NCI-H2029 treated with DMSO at 0.1 percent for 48 hours (cell line): Measurements from ENCODE around the gene TUFM.
"Not testable (repeated sequence)": the region's sequence is repeated elsewhere in the genome, so short reads cannot be mapped to it uniquely, and the experiment has no call there.

Experiments used
- DNase-seq: peaks from one replicate; lab custom pipeline; 2025; lab: John Stamatoyannopoulos, UW

Gene TUFM

DNA sequence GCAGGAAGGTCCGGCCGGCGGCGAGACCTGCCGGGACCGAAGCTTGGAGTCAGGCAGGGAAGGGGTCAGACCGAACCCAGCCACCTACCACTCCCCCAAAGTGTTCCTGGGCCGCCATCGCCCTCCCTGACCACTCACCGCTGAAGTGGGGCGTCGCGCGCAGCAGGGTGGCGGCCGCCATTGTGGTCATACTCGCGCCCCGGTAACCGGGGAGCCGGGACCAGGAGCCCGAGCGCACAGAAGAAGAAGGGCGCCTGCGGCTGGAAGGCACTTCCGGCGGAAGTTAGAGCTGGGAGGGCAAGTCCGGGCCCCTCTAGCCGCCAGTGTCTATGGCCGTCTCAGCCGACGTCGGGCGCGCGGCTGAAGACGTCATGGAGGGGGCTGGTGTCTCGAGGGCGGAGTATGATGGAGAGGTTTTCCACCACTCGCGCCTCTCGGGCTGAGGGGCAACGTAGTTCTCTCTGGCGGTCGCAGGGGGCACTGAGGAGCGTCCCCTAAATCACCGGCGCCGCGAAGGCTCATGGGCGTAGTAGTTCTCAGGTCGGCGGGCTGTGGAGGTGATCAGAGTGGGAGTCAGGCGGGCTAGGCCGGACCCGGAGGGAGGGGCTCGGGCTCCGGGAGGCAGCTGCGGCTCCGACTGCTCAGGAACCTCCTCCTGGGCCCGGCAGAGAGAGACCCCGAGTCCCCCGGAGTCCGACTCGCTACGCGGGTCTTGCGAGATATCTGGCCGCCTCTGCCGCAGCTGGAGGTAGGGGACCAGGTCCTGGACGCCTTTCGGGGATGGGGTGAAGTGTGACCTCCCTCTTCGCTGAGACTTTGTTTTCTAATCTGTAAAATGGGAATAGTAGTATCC is at the start of gene TUFM:
Gene TUFM, minus strand, starts transcription at position 269 of the 853 bp plus-strand sequence. Its CDS starts 79 bp downstream, at position 190.
- DNase-seq, result peak; percentile 88

DNA sequence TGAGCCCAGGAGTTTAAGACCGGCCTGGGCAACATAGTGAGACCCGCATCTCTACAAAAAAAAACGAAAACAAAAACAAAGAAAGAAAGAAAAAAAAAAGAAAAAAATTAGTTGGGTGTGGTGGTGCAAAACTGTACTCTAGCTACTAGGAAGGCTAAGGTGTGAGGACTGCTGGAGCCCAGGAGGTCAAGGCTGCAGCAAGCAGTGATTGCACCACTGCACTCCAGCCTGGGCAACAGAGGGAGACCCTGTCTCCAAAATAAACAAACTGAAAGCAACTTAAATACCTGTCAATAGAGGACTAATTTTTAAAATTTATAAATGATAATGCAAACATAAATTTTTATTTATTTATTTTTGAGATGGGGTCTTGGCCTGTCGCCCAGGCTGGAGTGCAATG is 49.5 kb upstream of the TUFM start:
- DNase-seq, result no peak

DNA sequence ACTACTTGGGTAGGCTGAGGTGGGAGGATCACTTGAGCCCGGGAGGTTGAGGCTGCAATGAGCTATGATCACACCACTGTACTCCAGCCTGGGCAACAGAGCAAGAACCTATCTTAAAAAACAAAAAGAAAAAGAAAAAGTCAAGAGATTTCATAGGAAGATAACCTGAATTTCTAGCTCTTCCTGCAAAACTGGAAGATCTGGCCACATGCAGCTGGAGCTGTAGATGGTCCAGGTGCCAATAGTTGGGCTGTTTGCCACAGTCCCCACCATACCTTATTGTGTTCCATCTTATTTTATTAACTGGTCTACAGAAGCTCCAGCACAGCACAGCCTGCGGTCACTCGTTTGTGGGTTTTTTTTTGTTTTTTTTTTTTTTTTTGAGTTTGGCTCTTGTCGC is 47.1 kb upstream of the TUFM start:
- DNase-seq, result no peak

DNA sequence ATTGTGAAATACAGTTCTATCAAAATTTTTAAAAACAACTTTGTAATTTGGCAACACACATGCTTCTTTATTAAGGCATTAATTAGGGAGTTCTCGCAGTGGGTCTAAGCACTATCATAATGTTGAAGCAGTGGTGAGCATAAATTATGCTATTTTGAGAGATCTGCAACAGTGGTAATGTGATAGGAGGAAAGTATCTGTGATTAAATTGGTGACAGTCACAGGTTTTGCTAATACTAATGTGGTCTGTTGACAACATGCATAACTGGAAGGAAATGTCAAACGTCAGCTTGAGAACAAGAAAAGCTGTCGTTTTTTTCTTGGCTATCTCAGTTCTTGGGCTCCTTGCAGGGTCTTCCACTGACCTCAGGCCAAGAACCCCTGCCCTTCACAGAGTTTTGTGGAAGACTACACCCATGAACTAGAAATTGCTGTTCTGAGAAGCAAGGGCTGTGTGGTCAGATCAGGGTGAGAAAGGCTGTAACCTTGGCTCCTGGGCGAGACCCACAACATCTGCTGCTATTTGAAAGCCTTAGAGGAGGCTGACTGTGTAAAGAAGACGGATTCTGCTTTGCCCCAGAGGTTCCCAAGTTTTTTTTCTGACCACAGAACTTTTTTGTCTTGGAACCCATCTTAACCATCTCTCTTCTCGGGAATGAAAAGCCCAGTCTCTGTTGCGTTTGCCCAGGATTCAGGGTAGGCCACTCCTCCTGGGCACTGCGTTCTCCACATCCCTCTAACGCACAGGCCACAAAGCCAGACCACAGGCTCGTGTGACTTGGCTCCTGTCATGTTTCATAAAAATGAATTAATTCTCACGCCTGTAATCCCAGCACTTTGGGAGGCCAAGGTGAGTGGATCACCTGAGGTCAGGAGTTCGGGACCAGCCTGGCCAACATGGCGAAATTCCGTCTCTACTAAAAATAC is 46.1 kb upstream of the TUFM start:
- no peak for DNase-seq

DNA sequence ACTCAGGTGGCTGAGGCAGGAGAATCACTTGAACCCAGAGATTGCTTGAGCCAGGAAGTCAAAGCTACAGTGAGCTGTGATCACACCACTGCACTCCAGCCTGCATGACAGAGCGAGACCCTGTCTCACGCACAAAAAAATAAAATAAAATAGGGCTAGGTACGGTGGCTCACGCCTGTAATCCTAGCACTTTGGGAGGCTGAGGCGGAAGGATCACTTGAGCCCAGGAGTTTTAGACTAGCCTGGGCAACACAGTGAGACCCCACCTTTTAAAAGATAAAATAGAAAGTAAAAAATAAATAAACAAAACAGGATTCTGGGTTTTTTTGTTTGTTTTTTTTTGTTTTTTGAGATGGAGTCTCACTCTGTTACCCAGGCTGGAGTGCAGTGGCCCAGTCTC is 44.2 kb upstream of the TUFM start:
- not testable (repeated sequence) for DNase-seq

DNA sequence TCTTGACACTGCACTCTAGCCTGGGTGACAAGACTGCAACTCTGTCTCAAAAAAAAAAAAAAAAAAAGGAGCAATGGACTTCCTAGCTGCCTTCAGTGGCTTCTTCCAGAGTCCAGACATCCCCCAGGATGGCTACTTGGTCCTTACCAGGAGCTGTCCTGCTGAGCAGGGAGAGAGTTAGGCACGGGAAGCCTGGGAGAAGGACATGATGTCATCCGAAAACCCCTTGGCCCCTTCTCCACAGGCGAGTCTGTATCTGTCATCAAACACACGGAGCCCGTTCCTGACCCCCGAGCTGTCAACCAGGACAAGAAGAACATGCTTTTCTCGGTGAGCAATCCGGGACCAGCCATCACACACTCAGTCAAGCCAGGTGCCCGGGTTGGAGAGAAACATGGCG is 40.8 kb upstream of the TUFM start:
- DNase-seq, result no peak

DNA sequence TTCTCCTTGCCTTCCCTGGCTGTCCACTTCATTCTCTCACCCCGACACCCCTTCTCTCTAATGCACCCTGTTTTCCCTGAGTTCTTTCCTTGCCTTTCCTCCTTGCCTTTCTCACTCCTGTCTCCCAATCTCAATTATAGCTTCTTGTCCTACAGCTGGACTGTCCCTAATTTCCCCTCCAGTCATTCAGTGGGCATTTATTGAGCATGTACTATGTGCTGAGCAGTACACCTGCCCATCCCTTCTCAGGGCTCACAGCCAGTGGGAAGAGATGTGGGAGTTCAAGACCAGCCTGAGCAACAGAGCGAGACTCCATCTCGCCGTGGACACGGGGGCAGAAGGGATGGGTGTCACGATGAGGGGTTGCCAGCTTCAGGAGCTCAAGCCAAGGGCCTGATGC is 37.9 kb upstream of the TUFM start:
- DNase-seq, result no peak

DNA sequence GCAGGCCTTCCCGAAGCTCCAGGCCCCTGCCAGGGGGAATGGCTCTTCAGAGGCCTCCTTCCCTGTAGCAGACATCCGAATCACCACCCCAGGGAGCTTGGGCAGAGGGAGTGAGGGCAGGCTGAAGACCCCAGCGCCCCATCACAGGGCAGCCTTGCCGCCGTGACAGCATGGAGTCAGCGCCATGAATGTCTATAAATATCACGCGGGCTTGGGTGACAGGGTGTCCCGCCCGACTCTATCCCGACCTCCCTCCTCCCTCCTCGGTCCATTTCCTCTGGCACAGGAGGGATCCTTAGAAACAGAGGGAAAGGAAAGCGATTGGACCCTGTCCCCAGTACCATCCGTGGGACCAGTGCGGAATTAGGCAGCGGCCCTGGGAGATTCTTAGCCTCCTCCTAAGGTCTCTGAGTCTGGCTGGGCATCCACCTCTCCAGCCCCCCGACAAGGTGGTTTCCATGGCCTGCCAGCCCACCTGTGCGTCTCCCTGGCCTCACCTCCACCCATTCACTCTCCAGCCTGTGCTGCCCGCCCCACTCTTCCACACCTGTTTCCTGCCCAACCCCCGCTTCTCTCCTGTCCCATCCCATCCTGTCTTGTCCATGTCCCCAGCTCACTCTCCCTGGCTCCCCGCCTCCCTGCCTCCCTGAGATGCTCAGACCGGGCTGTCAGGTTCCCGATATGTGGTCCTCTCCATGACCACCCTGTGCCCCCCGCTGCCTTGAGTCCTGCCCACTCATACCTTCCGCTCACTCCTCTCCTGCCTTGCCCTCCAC is 37.3 kb upstream of the TUFM start:
- DNase-seq, result no peak

DNA sequence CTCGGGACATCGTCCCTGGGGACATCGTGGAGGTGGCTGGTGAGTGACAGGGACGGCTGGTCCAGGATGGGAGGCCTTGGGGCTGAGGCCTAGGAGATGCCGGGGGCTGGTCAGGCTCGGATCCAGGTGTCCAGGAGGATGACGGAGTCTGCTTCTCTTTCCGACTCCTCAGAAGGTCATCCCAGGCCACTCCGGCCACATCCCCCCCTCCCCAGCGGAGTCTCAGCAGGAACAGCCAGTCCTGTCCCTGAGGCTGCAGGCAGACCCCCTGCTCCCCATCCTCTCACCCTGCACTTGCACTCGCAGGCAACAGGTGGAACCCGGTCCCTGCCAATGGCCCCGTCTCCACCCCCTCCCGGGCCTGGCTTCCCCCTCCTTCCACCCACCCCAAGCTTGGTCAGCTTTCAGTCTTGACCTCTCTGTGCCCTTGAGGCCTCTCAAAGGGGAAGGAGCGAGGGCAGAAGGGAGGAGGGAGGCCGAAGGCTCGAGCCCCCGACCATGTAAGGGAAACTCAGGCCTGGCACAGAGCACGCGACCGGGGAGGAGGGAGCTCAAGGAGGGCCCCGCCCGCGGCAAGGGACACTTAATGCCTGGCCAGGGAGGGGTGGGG is 36.5 kb upstream of the TUFM start:
- DNase-seq, result no peak

DNA sequence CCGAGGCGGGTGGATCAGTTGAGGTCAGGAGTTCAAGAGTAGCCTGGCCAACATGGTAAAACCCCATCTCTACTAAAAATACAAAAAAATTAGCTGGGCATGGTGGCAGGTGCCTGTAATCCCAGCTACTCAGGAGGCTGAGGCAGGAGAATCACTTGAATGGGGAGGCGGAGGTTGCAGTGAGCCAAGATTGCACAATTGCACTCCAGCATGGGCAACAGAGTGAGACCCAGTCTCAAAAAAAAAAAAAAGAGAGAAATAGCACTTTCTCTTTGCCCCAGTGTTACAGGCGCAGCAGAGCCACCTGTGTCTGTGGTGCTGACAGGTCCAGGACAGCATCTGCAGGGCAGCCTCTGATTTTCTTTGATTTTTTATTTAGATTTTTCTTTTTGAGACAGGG is 35.4 kb upstream of the TUFM start:
- not testable (repeated sequence) for DNase-seq

DNA sequence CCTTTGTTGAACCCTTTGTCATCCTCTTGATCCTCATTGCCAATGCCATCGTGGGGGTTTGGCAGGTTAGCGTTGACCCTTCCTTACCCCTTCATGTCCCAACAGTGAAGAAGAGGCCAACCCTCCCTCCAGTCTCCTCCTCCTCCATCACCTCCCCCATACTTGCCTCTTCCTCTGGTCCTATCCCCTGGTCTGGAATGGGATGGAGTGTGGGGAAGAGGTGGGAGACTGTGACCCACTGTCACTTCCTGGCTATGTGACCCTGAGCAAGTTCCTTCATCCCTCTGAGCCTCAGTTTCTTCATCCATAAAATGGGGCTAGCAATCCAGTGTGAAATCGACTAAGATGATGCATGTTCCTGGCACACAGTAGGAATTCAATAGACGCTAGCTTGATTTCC is 34.8 kb upstream of the TUFM start:
- no peak for DNase-seq

DNA sequence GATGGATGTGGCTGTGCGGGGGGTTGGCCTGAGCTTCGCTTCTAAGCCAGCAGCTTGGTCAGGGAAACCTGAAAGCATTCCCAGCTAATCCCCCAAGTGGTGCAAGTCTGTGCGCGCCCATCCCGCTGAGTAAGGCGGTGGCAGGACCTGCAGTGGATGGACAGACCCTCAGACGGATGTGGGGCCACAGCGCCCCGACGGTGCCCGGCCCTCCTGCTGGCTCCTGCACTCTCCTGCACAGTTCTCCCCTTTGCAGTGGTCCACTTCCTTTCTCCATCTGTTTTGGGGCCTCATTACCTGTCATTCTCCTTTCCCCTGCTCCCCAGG is 34.4 kb upstream of the TUFM start:
- DNase-seq, result no peak

DNA sequence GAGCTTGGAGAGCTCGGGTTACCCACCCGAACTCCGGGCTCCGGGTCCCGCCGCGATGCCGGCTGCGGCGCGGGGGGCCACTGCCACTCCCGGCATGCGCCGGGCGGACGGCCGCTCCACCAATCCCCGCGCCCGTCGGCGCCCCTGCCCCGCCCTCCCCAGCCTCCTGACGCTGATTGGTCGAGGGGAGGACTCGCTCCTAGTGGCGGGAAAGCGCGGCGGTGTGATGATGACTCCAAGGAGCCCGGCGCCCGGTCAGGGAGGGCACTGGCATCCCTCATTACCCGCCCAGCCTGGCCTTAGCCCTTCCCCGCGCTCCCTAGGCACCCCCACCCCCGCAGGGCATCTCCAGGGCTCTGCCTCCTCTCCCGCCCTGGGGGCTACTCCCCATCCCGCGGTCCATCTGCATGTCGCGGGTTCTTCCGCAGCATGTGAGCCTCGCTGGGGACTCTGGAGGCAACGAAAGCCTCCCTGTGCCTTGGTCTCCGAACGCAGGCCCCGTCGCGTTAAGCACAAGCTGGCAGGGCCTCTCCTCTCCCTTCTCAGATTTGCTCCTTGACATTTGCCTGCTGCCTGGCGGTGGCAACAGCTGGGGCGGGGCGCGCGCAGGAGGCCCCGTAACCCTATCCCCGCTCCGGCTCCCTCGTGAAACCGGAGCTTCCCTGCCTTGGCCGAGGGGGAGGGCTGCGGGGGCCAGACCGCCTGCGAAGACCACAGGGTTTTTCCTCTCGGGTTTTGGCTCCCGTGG is 33.9 kb upstream of the TUFM start:
- DNase-seq, result peak; percentile 43

DNA sequence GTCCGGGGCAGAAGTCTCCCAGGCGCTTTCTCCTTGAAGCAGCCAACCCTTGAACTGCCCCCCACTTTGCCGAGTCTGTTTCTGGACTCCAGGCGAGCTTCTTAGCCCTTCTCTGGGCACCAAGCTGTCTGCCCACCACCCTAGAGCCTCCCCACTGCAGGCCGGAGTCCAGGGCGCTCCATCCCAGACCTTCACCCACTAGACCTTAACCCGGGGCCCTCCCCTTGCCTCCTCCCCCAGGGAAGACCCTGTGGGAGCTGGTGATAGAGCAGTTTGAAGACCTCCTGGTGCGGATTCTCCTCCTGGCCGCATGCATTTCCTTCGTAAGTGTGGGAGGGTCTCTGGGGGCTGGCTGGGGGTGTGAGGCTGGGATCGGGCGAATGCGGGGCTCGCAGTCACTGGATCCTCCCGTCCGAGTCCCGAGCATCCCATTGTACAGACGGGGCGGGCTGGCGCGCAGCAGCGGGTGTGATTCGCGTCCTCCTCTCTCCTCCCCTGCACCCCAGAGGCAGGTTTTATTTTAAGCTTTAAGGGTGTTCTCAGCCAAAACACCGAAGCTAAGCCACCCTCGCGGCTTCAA is 33.2 kb upstream of the TUFM start:
- DNase-seq, result no peak

DNA sequence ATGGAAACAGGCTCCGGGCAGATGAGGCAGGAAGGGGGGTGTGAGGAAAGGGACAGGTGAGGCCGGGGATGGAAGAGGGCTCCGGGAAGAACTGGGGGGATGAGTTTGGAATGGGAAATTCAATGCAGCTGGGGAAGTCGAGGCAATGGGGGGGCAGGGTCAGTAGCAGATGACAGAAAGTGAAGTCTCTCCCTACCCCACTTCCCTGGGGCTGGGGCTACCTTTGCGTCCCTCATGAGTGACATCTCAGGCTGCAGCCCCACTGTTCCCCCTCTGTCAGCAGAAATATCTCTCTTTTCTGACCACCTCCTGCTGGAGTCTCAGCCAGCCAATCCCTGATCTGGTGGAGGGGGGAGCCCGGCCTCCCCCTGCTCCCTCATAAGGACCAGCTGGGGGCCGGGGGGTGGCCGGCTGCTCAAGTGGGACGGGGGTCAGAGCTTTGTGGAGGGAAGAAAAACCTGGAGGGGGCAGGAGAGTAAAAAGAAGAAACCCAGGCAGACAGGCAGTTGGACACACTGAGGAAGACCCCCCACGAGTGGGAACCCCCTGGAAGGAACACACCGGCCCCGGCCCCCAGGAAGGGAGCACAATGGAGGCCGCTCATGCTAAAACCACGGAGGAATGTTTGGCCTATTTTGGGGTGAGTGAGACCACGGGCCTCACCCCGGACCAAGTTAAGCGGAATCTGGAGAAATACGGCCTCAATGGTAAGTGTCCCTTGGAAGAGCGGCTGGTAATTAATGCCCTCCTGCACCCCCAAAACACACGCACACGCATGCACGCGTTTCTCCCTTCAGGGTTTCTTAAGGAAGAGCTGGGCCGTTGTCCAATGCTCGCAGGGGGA is 32.2 kb upstream of the TUFM start, which contains the start of gene ATP2A1:
Gene ATP2A1, plus strand, starts transcription at position 406 of the 844 bp plus-strand sequence. Its CDS starts 184 bp downstream, at position 590.
- DNase-seq, result no peak

DNA sequence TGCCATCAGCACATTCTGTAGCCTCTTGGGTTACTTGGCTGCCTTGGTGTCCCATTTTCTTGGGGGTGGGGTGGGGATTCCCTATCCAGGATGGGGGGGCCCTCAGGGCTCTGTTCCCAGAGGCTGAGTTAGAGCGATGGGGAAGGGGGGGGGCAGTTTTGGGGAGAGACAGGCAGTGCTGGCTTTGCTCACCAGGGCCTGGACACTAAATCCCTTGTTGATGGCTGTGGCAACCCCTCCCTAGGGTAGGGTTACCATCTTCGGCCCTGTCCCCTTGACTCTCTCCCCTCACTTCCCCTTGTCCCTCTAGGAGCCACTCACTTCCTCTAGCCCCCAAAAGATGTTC is 31.5 kb upstream of the TUFM start:
- DNase-seq, result no peak

DNA sequence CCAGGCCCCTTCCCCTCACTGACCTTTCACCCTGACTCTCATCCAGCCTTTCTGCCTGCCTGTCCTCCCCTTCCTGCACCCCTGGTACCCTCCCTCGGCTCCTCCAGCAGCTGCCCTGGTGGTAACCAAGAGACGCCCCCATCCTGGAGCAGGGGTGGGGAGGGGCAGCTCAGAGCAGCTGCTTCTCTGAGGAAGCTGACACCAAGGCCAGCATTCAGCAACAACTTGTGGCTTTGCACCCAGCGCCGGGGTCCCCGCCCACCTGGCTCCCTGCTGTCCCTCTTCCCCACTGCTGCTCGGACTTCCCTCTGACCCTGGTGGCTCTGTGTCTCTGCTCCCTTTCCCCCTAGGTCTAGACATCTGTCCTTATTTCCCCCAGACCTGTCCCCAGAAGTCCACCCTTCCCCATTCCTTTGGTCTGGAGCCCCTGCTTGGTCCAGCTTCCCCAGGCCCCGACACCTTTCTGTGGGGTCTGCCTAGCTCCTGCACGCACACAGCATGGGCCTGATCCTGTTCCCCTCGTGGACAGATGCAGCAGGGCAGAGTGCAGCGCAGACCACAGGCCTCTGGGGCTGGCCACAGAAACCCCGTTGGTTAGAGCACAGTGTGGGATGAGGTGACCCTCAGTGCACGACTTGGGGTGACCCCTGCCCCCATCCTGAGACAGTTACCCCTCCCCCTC is 31.0 kb upstream of the TUFM start:
- no peak for DNase-seq

DNA sequence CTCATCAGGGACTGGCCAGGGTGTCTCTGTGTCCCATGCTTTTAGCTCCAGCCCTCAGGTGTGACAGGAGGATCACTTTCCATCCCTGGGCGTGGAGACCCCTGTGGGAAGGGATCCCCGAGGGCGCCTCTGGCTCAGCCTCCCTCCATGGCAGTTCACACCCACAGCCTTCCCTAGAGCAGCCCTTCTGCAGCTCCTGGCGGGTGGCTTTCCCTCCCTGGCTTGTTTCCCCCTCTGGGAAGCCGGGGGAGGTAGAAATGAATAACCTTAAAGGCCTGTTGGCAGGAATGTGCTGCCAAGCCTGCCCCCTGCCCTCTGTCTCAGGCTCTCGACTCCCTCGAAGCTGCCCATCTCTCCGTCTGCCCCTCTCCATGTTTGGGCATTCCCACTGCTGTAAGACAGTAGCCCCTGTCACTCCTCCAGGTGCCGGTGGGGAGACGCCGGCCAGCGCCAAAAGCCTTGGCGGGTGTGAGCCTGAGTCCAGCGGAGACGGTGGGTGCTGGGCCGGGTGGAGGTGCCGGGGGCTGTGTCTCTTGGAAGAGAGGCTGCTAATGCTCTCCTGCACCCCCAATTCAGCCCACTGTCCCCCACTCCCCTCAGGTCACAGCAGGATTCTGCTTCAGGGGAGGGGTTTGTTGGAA is 30.0 kb upstream of the TUFM start:
- DNase-seq, result no peak
